Activated CD8-positive, alpha-beta memory T cell treated with anti-CD3 and anti-CD28 coated beads, Interleukin-2, amount 10 ng/mL, durations not matched to agents 7 days and 5 days (primary cell): Measurements from ENCODE around the gene ATP6V1B1. TPM values are rescaled to one million over a fixed set of nuclear protein-coding genes. Genes with fewer than 3 reads are reported as not detected.

ENCODE experiments used
- total RNA-seq, 2 experiments: library from RNA; stranded (reverse); gene quantifications; one replicate each; pipeline ENCODE4 v1.2.3, GENCODE V29; 2021

Gene ATP6V1B1
- total RNA-seq, 2 experiments from 2014 or later: not detected

Other genes with a start within 250 kb of the ATP6V1B1 start
- 1 to 10 TPM in 1 of 2 experiments, under 1 TPM in 1; 0.45 to 1.2 TPM for gene ADD2, start 167.7 kb upstream of the ATP6V1B1 start, total RNA-seq
- gene FIGLA, start 145.3 kb upstream of the ATP6V1B1 start, total RNA-seq: not detected
- gene CLEC4F, start 115.3 kb upstream of the ATP6V1B1 start, total RNA-seq: not detected
- not detected for gene CD207, start 100.1 kb upstream of the ATP6V1B1 start, total RNA-seq
- gene VAX2, start 35.3 kb upstream of the ATP6V1B1 start, total RNA-seq: not detected
- gene ANKRD53, start 42.7 kb downstream of the ATP6V1B1 start, total RNA-seq: not detected
- 10 to 100 TPM; 39.2 to 58.1 TPM for gene TEX261, start 59.0 kb downstream of the ATP6V1B1 start, total RNA-seq
- gene NAGK, start 132.7 kb downstream of the ATP6V1B1 start, total RNA-seq: 10 to 100 TPM; 54.6 to 78.4 TPM
- gene MCEE, start 194.3 kb downstream of the ATP6V1B1 start, total RNA-seq: 10 to 100 TPM; 12.6 to 16.3 TPM
- gene MPHOSPH10, start 194.7 kb downstream of the ATP6V1B1 start, total RNA-seq: 10 to 100 TPM; 24.2 to 40.8 TPM